ENCODE results near the gene RSPO4.

- TF ChIP-seq, protein P1, sequence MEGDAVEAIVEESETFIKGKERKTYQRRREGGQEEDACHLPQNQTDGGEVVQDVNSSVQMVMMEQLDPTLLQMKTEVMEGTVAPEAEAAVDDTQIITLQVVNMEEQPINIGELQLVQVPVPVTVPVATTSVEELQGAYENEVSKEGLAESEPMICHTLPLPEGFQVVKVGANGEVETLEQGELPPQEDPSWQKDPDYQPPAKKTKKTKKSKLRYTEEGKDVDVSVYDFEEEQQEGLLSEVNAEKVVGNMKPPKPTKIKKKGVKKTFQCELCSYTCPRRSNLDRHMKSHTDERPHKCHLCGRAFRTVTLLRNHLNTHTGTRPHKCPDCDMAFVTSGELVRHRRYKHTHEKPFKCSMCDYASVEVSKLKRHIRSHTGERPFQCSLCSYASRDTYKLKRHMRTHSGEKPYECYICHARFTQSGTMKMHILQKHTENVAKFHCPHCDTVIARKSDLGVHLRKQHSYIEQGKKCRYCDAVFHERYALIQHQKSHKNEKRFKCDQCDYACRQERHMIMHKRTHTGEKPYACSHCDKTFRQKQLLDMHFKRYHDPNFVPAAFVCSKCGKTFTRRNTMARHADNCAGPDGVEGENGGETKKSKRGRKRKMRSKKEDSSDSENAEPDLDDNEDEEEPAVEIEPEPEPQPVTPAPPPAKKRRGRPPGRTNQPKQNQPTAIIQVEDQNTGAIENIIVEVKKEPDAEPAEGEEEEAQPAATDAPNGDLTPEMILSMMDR (optimal IDR thresholded peaks at IDR 0.05 in 1 of 3, IDR thresholded peaks at IDR 0.05 in 1 of 3, conservative IDR thresholded peaks at IDR 0.05 in 1 of 3; ENCODE audit: extremely low read depth in 1 of 3, insufficient read depth in 2 of 3, low read length in 3 of 3): no peak
- TF ChIP-seq EZH2 (IDR thresholded peaks at IDR 0.05; ENCODE audit: low read length): no peak
These were observed 26.1 kb downstream of the RSPO4 start for GRCh38 chr20:976033-976432.

Measured in keratinocyte (primary cell).